Osteoblast (primary cell): Measurements from ENCODE around the gene ADAP1. TPM values are rescaled to one million over a fixed set of nuclear protein-coding genes. Genes with fewer than 3 reads are reported as not detected.

Source experiments
- DNase-seq: peaks from one replicate; pipeline ENCODE4 v3.0.0; 2011; ENCODE audit warnings: low spot score, mixed read lengths; ENCODE audit not compliant: insufficient read length; ENCODE audit errors: missing footprints
- H2AFZ ChIP-seq: 2 replicates; pipeline ENCODE4 v1.6.0; 2011; ENCODE audit warnings: mild to moderate bottlenecking, low read length
- H3K27ac ChIP-seq: 2 replicates; pipeline ENCODE4 v1.5.1; 2011; ENCODE audit warnings: mild to moderate bottlenecking, low read depth, low read length, moderate library complexity
- H3K27me3 ChIP-seq: 2 replicates; pipeline ENCODE4 v1.6.0; 2012; ENCODE audit warnings: mild to moderate bottlenecking, control low read depth, inconsistent platforms, low read length, moderate library complexity; ENCODE audit not compliant: insufficient read depth
- H3K36me3 ChIP-seq: 2 replicates; pipeline ENCODE4 v1.5.1; 2011; ENCODE audit warnings: mild to moderate bottlenecking, low read length, control low read depth, moderate library complexity; ENCODE audit not compliant: insufficient read depth
- H3K4me1 ChIP-seq: 2 replicates; pipeline ENCODE4 v1.5.1; 2011; ENCODE audit warnings: mild to moderate bottlenecking, low read length, control low read depth, moderate library complexity; ENCODE audit not compliant: insufficient read depth
- H3K4me2 ChIP-seq: 2 replicates; pipeline ENCODE4 v1.6.0; 2011; ENCODE audit warnings: mild to moderate bottlenecking, low read length; ENCODE audit not compliant: insufficient read depth
- H3K4me3 ChIP-seq: fragments of 200-600 bp; sonication (generic); 3 replicates; pipeline ENCODE4 v1.5.1; 2012; ENCODE audit warnings: mild to moderate bottlenecking, low read length, inconsistent platforms; ENCODE audit not compliant: insufficient read depth
- H3K79me2 ChIP-seq: 2 replicates; pipeline ENCODE4 v1.6.0; 2012; ENCODE audit warnings: mild to moderate bottlenecking, low read length, control low read depth, inconsistent platforms; ENCODE audit not compliant: insufficient read depth
- H3K9me3 ChIP-seq: 2 replicates; pipeline ENCODE4 v1.5.1; 2011; ENCODE audit warnings: low read depth, low read length, control low read depth
- H4K20me1 ChIP-seq: 2 replicates; pipeline ENCODE4 v1.6.0; 2012; ENCODE audit warnings: mild to moderate bottlenecking, low read length, control low read depth; ENCODE audit not compliant: insufficient read depth
- total RNA-seq: library from RNA; depleted of rRNA; stranded (reverse); fragments of >200 nt; gene quantifications from 2 replicates; pipeline ENCODE4 v1.2.3, GENCODE V29; 2012
- TF ChIP-seq, protein P1 (sequence below): IDR thresholded peaks from 2 replicates; pipeline ENCODE4 v1.5.1; 2011; ENCODE audit warnings: mild to moderate bottlenecking, low read depth, low read length, moderate library complexity; ENCODE audit errors: extremely low read depth

The ADAP1 gene
- total RNA-seq, 1 donor, result 2.2 TPM

DNA sequence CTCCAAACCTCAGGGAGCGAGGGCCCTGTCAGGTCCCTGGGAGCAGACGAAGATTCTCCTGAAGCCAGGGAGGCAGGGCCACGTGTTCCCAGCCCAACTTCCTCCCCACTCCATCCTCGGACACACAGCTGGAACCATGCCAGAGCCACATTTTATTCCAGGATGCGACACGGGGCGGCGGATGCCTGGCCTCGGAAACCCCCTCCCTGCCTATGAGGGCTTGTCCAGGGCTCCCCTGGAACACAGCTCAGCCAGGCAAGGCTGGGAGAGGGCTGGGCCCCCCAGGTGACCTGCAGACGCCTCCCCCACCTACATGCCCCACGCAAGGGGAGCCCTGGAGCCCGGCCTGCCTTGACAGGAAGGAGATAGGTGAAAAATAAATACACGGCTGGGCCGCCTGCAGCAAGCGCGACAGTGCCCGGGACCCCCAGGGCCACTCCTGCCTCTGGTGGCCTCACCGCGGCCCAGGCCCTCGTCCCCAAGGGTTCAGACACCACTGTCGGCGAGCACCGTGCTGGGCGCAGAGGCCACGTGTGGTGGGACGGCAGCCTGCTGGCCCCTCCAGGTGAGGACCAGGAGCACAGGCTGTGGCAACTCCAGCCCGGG, 56.6 kb downstream of the ADAP1 start:
- Histone ChIP-seq H4K20me1 (peaks cover 7% of the 10 kb centered on the region), H2AFZ (no peak overlapping the region), H3K27me3 (peaks cover under 1% of the 10 kb centered on the region), H3K27ac (no peak overlapping the region), H3K9me3 (no peaks in the 10 kb centered on the region), H3K36me3 (peaks cover 9% of the 10 kb centered on the region), H3K79me2 (no peaks in the 10 kb centered on the region), H3K4me2 (no peak overlapping the region), H3K4me3 (no peak overlapping the region), H3K4me1 (no peaks in the 10 kb centered on the region)
- no peak for DNase-seq
- TF ChIP-seq, protein P1, sequence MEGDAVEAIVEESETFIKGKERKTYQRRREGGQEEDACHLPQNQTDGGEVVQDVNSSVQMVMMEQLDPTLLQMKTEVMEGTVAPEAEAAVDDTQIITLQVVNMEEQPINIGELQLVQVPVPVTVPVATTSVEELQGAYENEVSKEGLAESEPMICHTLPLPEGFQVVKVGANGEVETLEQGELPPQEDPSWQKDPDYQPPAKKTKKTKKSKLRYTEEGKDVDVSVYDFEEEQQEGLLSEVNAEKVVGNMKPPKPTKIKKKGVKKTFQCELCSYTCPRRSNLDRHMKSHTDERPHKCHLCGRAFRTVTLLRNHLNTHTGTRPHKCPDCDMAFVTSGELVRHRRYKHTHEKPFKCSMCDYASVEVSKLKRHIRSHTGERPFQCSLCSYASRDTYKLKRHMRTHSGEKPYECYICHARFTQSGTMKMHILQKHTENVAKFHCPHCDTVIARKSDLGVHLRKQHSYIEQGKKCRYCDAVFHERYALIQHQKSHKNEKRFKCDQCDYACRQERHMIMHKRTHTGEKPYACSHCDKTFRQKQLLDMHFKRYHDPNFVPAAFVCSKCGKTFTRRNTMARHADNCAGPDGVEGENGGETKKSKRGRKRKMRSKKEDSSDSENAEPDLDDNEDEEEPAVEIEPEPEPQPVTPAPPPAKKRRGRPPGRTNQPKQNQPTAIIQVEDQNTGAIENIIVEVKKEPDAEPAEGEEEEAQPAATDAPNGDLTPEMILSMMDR, result no peak

GRCh38 chr7:897086-897485, 57.4 kb downstream of the ADAP1 start:
- no peak overlapping the region for H3K27ac ChIP-seq
- peaks cover 14% of the 10 kb centered on the region for H4K20me1 ChIP-seq
- H3K4me2 ChIP-seq, result no peak overlapping the region
- DNase-seq, result no peak
- peaks cover 10% of the 10 kb centered on the region for H3K36me3 ChIP-seq
- TF ChIP-seq, protein P1, result no peak
- no peaks in the 10 kb centered on the region for H3K79me2 ChIP-seq
- H3K27me3 ChIP-seq, result no peaks in the 10 kb centered on the region
- H3K9me3 ChIP-seq, result no peaks in the 10 kb centered on the region
- no peaks in the 10 kb centered on the region for H3K4me1 ChIP-seq
- no peak overlapping the region for H2AFZ ChIP-seq
- H3K4me3 ChIP-seq, result no peak overlapping the region

- TF ChIP-seq, protein P1, result no peak
- DNase-seq, result no peak
- Histone ChIP-seq H3K79me2 (no peaks in the 10 kb centered on the region), H3K4me2 (no peak overlapping the region), H3K27ac (no peak overlapping the region), H3K4me3 (no peak overlapping the region), H2AFZ (no peak overlapping the region), H3K4me1 (no peaks in the 10 kb centered on the region), H3K9me3 (no peaks in the 10 kb centered on the region), H3K27me3 (no peaks in the 10 kb centered on the region), H4K20me1 (peaks cover 14% of the 10 kb centered on the region), H3K36me3 (peaks cover 12% of the 10 kb centered on the region)
These were observed 58.0 kb downstream of the ADAP1 start for GRCh38 chr7:896346-897075.

- no peak overlapping the region for H2AFZ ChIP-seq
- H3K27ac ChIP-seq, result no peak overlapping the region
- no peak for DNase-seq
- H3K36me3 ChIP-seq, result peaks cover 14% of the 10 kb centered on the region
- TF ChIP-seq, protein P1, result no peak
- no peaks in the 10 kb centered on the region for H3K9me3 ChIP-seq
- peaks cover 14% of the 10 kb centered on the region for H4K20me1 ChIP-seq
- no peak overlapping the region for H3K4me3 ChIP-seq
- H3K4me2 ChIP-seq, result no peak overlapping the region
- no peaks in the 10 kb centered on the region for H3K27me3 ChIP-seq
- H3K4me1 ChIP-seq, result no peaks in the 10 kb centered on the region
- H3K79me2 ChIP-seq, result no peaks in the 10 kb centered on the region
These were observed 58.9 kb downstream of the ADAP1 start for GRCh38 chr7:895451-896052.
